T-helper 2 cell (primary cell): ENCODE results near the gene DBH.

Experiments used
- DNase-seq, 5 experiments: peaks; one replicate each; pipeline versions ENCODE4 v3.0.0 to v3.0.0-alpha.2; 2012 to 2022

The DBH gene

DNA sequence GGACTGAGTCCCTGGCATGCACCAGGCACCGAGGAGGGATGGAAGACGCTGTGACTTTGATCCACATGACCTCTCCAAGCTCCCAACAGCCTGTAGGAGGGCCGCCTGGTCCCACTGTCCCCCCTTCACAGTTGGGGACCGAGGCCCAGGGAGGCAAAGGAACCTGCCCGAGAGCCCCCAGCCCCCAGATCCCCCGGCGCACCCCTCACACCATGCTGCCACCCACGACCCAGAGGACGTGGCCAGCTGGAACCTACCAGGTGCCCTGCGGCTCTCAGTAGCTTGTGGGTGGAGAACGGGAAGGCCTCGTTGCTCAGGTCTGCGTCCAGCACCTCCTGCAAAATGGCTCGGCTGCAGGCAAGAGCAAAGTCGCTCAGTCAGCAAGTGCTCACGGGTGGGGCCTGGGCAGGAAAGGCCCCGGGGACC lies 48.8 kb downstream of the DBH start:
- DNase-seq = no peak

DNA sequence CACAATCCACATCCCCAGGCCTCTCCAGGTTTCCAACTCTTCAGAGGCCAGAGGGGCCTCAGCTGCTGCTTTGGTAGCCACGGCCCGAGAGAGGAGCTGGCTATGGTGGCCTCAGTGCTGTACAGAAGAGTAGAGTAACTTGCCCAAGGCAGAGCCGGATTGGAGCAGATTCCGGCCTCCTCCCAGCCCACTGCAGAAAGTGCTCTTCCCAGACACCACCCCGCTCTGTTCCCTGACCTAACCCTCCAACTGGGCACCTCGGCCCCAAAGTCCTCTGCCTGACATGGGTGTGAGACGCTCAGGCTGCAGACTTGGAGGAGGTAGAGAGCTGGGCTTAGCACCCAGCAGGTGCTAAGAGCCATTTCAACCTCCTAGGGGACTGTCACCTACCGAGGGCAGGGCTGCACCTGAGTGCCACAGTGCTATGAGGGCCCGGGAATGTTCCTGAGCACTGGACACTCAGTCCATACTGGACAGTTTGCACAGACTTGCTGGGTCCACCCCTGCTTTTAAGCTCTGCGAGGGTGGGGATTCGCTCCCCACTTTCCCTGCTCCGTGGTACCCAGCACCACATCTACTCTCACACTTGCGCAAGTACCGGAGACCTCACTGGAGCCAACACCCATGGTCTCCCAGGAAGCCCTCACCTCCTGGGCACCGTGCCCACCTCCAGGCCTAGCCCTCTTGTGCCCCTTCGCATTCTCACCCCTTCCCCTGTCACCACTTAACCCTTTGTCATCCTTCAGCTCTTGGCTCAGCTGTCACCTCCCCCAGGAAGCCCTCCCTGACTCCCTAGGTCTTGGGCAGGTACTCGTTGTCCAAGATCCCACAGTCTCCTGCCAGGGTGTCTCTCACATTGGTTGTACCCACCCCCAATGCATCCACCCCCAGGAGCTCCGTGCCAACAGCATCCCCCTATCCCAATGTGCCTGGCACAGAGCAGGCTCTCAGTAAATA lies 49.8 kb downstream of the DBH start:
- DNase-seq = no peak

DNA sequence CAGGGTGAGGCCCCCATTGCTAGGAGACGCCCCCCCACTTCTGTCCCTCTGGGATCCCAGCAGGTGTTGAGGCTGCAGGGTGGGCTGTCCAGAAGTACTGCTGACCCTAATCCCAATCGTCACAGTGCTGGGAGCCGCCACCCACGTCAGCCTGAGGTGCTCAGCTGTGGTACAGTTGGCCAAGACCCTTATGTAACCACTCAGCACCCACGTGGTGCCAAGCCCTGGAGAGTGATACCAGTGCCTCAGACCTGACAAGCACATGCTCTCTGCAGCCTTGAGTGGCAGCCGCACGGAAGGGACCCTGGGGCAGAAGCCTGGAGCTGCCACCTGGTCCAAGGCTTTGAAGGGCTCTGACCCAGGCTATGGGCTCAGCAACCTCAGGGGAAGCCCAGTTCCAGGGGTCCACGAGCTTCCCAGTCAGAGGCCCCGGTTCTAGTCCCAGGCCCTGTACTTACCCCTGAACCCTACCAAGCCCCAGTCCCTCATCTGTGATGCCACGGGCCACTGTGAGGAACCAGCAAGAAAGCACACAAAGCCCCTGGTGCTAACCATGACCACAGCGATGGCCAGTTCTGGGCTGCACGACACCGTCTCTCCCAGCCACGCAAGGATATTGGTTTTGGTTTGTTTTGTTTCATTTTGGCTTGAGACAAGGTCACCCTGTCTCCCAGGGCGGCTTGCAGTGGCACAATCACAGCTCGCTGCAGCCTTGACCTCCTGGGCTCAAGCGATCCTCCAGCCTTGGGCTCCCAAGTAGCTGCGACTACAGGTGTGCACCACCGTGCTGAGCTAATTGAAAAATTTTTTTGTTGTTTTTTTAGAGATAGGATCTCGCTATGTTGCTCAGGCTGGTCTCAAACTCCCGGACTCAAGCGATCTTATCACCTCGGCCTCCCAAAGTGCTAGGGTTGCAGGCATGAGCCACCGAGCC lies 50.7 kb downstream of the DBH start:
- DNase-seq = no peak

DNA sequence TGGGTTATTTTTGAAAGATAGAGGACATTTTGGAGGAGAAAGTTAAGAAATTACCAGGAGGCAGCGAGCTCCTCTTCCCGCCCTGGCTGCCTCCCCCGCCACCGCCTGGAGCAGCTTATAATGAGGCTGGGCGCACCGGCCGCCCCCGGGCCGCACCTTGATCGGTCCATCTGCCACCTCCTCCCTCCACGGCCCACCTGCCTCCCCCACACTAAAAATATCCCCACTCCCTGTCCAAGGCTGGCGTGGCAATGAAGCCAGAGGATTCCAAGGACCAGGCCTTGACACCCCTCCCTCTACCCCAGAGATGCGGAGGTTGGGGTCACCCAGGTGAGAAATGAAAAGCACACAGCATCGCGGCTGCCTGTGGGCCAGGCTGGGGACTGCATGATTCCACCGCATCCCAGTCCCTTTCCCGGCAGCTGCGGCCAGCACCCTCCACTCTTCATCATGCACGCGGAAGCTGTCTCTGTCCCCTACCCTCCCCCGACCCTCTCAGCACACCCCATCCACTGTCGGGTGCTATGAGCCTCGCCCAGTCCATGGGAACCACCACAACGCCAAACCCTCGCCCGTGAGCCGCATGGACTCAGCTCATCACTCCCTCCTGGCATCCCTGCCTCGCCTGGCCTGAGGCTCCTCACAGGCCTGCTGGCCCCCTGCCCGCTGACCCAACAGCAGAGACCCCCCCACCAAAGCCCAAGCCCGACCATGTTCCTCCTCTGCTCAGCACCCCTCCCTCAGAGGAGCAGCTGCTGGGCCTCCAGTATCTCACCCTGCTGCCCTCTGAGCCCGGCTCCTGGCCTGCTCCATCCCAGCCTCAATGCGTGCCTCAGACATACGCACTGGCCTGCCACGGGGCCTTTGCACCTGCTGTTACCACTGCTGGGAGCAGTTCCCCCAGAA lies 51.9 kb downstream of the DBH start:
- no peak for DNase-seq

DNA sequence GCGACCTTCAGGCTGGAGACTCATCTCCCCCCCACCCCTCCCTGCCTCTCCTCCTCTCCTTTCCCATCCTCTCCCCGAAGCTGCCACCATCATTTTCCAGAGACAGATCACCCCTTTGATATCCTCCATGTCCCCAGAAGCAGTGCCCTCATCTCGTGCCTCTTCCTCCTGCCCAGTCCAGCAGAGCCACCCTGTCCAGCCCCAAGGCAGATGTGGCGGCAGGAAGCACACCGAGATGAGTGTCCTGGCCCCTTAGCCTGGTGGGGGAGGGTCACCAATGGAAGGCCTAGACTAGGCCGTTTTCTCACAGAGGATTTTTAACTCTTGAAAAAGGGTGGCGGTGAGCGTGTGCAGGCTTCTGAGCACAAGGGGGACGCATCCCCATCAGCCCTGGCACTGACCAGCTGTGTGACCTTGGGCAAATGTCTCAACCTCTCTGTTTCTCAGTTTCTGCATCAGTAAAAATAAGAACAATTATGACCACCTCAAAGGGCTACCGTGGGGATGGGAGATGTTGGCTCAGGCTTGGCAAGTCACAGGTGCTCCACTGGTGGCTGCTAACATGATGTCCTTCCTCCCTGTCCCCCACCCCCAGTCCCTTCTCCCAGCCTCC lies 53.1 kb downstream of the DBH start:
- DNase-seq = no peak

DNA sequence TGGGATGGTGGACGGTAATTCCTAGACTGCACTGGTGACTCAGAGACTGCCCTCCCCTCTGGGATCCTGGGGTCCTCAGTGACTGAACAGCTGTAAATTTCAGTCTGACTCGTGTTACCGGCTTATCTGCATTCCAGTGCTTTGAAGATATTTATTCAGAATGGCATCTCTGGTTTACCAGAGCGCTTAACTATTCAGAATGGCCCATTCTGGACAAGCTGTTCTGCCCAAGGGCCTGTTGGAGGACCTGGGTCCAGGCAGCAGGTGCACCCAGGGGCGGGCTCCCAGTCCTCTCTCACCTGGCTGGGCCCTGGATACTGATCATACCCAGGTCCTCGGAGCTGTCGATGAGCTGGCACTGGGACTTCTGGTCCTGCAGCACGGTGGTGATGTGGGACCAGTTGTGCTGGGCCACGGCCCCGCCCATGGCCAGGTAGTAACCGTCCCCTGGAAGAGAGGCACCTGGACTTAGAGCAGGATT lies 54.0 kb downstream of the DBH start:
- no peak for DNase-seq

DNA sequence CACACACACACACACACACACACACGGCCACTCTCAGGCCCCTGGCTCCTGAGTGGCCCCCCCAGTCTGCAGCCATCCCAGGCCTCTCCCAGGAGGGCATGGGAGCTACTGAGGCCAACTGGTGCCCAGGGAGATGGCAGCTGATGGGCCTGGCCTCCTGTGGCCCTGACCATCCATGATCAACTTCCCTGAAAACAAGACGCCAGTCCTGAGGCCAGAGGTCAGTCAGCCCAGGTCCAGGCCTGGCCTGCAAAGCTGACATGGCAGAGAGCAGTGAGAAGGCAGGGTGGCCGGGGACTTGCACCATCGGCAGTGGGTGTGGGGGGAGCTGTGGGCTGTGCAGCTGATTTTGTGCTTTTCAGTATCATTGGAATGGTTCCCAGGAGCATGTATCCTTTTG lies 55.0 kb downstream of the DBH start:
- no peak for DNase-seq

DNA sequence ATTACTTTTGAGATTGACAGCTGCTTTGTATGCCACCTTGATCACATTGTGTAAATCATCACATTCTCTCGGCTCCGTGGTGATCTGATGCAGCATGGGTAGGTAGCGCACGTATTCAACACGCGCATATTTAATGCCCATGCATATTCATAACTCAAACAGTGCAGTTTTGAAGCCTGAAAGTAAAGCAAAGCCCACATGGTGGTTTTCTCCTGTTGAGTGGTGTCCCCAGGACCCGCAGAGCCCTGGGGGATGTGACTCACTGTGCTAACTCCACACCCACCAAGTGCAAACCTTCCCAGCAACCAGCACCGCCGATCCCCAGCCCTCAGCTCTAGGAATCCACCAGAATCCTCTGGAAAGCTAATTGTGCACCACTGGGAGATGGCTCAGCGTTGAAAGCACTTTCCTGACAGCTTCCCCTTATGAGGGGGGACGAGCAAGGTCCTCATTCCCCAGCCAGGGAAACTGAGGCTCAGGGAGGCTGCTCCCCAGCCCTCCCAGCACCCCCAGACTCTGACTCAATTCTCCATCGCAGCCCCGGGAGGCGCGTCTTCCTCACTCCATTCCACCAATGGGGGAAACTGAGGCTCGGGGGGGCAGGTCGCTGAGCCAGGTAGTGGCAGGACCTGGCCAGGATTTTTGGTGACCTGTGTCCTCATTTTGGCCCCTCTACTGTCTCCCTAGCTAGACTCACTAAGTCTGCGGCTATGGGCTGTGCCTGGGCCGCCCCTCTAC lies 55.6 kb downstream of the DBH start:
- no peak for DNase-seq

DNA sequence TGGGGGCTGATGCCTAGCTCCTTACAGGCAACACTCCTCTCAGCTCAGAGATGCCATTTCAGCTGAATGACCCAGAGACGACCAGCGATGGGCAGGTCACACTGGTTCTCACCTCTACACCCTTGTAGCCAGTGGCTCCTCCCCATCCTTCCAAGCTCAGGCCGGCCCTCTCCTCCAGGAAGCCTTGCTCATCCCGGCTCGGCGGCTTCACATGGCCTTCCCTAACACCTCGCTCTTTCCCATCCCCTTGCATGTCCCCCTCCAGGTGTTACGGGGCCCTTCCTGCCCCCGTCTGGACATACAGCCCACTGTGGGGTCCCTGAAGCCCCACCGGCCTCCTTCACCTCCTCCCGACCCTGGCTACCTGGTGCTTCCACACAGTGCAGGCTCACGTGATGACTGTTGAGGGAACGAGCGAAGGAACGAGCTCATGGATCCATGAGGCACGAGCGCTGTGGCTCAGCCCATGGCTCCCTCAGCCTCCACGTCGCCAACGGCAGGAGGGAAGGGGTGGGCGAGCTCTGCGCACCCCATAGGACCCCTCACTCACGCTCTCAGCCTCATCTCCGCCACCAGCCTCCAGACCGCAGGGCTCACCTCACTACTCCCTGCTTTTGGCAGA lies 56.3 kb downstream of the DBH start:
- no peak for DNase-seq

DNA sequence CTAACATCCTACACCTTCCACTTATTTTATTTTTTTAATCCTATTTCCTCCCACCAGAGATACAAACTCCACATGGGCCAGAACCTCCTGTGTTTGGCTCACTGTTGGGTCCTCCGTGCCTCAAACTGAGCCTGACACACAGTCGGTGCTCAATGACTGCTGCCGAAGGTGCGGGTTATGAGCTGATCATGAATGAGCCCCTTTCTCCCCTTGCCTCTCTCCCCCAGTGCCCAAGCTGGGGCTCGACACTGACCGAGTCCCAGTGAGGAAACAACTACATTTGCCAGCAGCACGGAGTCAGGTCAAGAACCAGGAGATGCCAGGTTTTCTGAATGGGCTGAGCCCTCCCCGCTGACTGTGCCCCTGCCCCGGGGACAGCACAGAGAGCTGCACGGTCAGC lies 57.0 kb downstream of the DBH start:
- DNase-seq = no peak

DNA sequence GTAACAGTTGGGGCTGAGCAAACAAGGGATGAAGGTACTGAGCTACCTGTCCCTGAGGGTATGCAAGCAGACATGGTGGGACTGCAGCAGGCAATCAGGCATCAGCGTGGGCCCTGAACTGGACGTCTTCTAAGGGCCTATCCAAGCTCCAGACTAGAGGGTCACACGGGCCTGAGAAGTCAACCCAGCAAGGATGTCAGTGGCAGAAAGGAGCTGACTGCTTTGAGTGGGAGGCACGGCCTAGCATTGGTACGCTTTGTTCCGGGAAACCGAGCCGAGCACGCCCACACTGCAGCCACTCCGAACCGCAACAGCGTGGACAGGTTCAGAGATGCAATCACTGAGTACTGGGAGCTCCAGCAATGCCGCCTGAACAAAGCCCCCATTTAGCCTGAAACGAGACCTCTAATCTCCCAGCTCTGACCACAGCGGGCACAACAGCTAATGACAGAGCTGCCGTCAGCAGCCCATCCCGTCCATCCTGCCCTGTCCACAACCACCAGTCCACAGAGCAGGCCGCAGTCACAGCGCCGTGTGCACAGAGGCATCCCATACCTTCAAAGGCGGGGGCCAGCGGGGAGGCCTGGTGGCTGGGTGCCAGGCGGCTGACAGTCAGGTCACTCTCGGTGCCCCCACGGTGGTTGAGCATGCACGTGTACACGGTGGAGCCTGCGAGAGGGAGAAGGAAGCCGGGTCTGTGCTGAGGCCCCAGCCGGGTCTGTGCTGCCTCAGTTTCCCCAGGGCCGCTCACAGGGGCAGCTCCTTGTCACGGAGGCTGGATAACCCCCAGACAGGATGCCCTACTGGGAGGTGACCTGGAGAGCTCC lies 57.8 kb downstream of the DBH start:
- no peak for DNase-seq

DNA sequence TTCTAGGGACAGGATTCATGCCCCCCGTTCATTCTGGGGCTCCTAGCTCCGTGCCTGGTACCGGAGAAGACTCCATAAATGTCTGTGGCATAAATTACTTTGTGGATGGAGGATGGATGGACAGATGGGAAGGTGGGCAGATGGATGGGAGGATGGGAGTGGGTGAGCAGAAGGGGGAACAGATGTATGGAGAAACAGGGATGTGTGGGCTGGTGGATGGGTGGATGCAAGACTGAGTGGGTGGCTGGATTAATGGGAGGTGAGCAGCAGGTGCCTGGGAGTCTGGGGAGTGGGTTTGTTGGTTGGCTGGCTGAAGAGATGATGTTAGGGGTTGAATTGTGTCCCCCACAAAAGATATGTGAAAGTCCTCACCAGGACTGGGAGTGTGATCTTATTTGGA lies 58.5 kb downstream of the DBH start:
- DNase-seq = no peak

DNA sequence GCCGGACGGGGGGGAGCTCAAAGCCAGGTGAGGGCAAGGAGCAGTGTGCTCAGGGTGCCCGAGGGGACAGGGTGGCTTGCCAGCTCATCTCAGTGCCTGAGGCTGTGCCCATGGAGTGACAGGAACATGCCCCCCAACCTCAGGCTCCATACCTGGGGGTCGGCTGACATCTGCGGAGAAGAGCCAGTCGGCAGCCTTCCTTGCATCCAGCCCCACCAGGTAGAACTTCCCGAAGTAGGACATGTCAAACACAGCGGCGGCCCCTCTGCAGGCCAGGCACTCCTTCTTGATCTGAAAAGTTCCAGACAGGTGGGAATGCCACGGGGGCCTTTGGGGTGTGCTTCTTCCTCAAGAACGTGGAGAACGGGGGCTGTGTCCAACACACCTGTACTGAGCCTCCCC lies 59.9 kb downstream of the DBH start:
- no peak for DNase-seq

DNA sequence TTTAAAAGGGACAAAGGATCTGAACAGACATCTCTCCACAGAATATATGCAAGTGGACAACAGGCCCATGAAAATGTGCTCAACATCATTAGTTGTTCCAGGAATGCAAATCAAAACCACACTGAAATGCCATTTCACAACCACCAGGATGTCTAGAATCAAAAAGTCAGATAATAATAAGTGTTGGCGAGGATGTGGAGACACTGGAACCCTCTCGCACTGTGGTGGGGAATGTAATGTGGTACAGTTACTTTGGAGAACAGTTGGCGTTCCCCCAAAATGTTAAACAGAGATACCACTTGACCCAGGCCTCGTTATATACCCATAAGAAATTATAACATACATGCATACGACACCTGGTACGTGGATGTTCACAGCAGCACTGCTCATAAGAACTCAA lies 63.4 kb downstream of the DBH start:
- DNase-seq = no peak

DNA sequence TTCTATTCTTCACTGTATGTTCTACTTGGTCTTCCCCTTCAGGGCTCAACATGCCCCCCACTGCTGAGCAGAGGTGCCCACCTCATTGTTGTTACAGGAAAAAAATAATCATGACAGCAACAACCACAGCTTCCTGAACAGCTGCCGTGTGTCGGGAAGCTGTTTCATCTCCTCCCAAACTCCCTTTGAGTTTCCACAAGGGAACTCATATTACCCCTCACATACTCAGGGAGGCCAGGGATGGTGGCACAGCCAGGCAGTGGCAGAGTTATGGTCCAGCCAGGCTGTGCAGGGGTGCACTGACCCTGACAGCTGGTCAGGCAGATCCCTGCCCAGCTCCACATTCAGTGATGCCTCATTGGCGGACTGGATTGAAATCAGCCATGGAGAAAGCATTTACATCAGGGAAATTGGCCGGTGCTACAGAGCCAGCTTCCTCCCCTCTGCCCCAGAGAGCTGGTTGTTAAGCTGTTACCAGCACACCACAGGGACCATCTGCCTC lies 64.7 kb downstream of the DBH start:
- DNase-seq = no peak

DNA sequence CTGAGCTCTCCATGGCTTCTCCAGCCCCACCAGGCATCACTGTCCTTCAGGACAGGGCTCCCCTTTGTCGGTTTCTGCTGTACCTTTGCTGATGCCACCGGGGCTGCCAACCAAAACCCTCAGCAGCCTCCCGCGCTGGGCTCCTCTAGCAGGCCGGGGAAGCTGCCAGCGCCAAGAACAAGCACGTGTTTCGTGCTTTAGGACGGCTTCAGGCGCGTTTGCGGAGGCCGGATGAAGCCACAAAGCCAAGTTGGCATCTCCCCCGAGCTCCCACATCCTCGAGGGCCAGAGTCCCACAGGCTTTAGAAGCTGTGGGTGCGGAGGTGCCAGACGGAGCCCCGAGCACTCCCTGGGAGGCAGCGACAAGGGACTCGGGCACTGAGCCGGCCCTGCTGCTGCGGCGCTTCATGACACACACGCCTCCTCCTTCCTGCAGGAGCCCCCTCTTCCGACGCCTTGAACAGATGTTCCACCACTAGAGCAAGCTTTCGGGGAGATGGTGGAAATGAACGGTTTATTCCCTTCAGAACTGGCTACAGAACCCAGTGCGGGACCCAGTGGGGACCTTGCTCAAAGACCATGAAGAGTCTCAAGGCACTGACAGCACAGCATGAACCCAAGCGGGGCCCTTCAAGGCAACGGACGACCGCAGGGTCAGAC lies 65.3 kb downstream of the DBH start:
- DNase-seq = peak in 4 of 5 experiments; percentile 12 to 57 (median 38)

DNA sequence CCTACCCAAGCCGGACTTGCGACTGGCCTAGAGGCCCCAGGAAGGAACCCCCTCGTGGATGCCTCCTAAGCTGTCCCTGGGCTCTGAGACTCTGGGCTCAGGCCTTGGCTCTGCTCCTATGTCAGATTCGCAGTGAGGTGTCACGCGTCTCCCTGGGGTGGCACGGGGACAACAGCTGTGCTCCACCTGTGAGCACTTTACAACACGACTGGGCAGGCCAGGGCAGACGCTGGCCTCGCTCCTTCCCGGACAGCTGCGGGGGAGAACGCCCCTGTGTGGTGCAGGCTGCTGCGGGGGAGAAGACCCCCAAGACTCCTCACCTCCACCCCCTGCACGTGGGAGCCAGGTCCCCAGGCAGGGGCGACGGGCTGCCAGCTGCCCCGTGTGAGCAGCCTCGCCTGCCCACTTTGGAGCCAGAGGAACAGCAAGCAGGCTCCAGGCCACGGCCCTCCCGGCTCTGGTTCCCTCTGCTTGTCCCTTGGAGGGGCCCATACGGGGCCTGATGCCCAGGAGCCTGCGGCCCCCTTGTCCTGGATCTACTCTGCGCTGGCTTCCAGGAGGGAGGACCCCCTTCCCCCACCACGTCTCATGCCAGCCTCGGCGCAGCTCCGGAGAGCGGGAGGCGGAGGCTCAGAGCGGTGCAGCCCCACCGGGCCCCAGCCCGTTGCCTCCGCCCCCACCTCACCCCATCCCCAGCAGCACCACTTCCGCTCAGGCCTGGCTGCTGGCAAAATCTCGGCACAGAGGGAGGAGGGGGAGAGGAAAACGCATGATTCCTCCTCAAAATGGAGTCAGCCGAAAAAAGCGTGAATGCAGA lies 66.0 kb downstream of the DBH start:
- peak; percentile 22 to 85 (median 46) for DNase-seq
